ENCODE data around the gene KRTAP19-6. TPM values are rescaled to one million over a fixed set of nuclear protein-coding genes. Genes with fewer than 3 reads are reported as not detected.

Gene KRTAP19-6
- total RNA-seq, 1 donor from 2014 or later: not detected

Other genes starting within 250 kb of the KRTAP19-6 start
- gene KRTAP26-1, start 221.5 kb downstream of the KRTAP19-6 start, total RNA-seq: not detected
- gene KRTAP27-1, start 204.2 kb downstream of the KRTAP19-6 start, total RNA-seq: not detected
- not detected for gene KRTAP23-1, start 193.3 kb downstream of the KRTAP19-6 start, total RNA-seq
- gene KRTAP13-2, start 169.6 kb downstream of the KRTAP19-6 start, total RNA-seq: not detected
- not detected for gene KRTAP13-1, start 145.8 kb downstream of the KRTAP19-6 start, total RNA-seq
- not detected for gene KRTAP13-3, start 115.9 kb downstream of the KRTAP19-6 start, total RNA-seq
- gene KRTAP13-4, start 111.6 kb downstream of the KRTAP19-6 start, total RNA-seq: not detected
- not detected for gene KRTAP15-1, start 101.6 kb downstream of the KRTAP19-6 start, total RNA-seq
- gene KRTAP19-1, start 61.5 kb downstream of the KRTAP19-6 start, total RNA-seq: not detected
- not detected for gene KRTAP19-2, start 54.4 kb downstream of the KRTAP19-6 start, total RNA-seq
- gene KRTAP19-3, start 49.9 kb downstream of the KRTAP19-6 start, total RNA-seq: not detected
- not detected for gene KRTAP19-4, start 44.7 kb downstream of the KRTAP19-6 start, total RNA-seq
- gene KRTAP19-5, start 39.7 kb downstream of the KRTAP19-6 start, total RNA-seq: not detected
- not detected for gene KRTAP19-7, start 19.4 kb upstream of the KRTAP19-6 start, total RNA-seq
- gene KRTAP22-2, start 48.5 kb upstream of the KRTAP19-6 start, total RNA-seq: not detected
- gene KRTAP6-3, start 50.6 kb upstream of the KRTAP19-6 start, total RNA-seq: not detected
- gene KRTAP6-2, start 57.0 kb upstream of the KRTAP19-6 start, total RNA-seq: not detected
- not detected for gene KRTAP22-1, start 59.2 kb upstream of the KRTAP19-6 start, total RNA-seq
- not detected for gene KRTAP6-1, start 72.1 kb upstream of the KRTAP19-6 start, total RNA-seq
- gene KRTAP20-1, start 74.6 kb upstream of the KRTAP19-6 start, total RNA-seq: not detected
- gene KRTAP20-4, start 78.8 kb upstream of the KRTAP19-6 start, total RNA-seq: not detected
- not detected for gene KRTAP20-2, start 93.3 kb upstream of the KRTAP19-6 start, total RNA-seq
- not detected for gene KRTAP20-3, start 101.0 kb upstream of the KRTAP19-6 start, total RNA-seq
- not detected for gene KRTAP21-3, start 176.9 kb upstream of the KRTAP19-6 start, total RNA-seq
- gene KRTAP21-2, start 205.4 kb upstream of the KRTAP19-6 start, total RNA-seq: not detected
- not detected for gene KRTAP21-1, start 213.6 kb upstream of the KRTAP19-6 start, total RNA-seq

Data from ureter (tissue), 1 donor.